ENCODE measurements around the gene MSLN.
"Not testable (repeated sequence)": the region's sequence is repeated elsewhere in the genome, so short reads cannot be mapped to it uniquely, and the experiment has no call there.

The MSLN gene

DNA sequence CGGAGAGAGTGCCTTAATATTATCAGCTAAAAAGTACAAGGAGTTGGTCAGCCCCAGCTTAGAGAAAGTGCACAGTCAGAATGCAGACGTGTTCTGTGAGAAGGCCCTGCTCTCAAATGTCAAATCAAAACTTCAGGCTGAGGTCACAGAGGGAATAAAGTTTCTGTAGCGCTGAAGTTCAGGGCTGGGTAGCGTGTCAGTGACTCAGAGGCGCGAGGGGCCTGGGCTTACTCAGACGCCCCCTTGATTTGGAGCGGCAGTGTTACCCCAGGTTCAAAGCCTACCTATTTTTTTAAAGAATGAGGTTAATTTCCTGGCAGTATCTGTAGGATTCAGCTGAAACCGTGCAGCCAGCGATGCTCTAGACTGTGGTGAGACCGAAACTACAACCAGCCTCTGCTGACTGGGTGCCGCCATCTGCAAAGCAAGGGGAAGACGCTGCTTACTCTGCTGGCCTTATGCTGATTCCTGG, 24.5 kb upstream of the MSLN start:
- no peak for DNase-seq (ENCODE audit: low read depth)

DNA sequence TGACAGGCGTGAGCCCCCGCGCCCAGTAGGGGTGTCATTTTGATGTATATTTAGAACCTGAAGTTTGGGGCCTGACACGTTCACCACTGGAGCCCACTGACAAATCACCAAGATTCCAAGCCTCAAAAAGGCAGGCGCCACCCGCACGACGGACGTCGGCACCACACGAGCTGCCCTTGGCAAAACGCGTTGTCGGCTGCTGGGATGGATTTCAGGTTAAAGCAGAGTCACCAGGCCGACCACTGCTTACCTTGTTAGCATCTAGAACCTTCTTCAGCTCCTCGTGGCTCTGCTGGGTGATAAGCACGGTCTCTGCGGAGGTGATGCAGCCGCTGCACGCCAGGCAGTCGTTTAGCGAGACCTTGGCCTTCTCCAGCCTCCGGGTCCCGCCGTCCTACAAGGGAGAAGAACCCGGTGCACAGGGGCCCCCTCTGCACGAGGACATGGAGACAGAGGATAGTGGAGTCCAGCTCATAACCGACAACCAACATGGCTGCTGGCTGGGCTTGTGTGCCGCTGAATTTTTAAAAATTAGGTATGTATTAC, 23.5 kb upstream of the MSLN start:
- DNase-seq (ENCODE audit: low read depth) = no peak

DNA sequence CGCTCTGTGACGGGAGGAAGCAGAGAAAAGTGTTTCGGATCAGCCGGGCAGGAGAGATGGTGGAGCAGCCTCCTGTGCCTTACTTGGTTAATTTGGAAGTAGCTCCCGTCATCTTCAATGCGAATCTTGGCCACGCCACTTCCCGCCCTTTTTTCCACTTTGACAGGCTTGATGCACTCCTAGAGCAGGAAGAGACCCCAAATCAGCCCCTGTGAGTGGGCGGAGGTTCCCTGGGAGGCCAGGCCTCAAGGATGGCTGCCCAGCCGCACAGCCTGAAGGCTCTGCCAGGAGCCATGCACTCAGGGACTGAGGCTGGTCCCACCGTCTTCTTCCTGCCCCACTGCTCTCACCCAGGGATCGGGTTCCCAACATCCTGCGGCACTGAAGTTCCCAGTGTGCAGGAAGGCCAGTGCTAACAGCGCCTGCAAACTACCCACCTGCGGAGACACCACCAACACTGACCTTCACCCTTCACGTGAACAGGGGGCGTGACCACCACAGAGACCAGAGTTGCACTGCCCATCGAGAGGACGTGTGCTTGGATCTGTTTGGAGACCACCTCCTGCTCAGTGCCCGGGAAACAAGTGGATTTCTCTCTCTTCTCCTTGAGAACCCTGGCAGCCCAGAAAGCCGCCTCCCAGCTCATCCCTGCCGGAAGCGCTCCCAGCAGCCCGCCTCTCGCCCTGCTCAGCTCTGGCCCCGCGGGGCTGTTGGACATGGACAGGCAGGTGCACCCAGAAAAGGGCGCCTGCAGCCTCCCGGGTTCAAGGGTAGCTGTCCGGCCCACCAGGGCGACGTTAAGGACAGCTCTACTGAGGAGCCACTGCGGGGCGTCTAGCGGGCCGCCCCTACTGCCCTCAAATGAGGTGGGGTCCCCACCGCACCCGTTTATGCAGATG, 20.7 kb upstream of the MSLN start:
- no peak for DNase-seq (ENCODE audit: low read depth)

GRCh38 chr16:740459-740763, 20.1 kb upstream of the MSLN start:
- no peak for DNase-seq (ENCODE audit: low read depth)

DNA sequence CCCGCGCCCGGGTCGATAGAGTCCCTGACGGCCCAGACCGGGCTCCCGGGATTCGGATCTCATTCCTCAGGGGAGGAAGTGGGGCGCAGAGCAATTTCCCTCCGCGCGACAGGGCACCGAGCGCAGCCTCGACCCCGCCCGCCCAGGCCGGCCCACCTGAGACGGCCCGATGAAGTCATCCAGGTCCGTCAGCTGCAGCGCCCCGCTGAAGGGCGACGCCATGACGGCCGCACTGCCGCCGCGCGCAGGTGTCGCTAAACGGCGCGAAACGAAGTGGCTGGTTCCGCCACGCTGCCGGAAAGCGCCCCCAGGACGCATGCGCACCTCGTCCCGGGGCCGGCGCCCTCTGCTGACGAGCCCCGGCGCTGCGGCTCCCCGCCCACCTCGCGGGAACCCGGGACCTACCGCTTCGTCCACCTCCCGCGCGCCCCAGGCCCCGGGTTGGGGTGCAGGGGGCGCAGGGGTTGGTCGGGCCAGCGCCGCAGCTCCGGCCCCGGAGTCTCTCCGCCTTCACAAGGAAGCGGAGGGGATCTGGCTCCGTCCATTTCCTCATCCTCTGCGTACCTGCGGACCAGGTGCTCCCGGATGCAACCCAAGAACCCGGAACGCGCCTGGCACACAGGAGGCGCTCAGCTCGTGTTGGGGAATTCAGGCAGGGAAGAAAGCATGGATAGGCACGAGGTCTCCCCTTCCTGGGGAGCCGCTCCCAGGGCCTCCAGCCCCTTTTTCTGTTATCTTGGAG, 19.6 kb upstream of the MSLN start, which contains the start of gene CIAO3:
Gene CIAO3, minus strand, starts transcription at position 234 of the 742 bp plus-strand sequence. Its CDS starts 12 bp downstream, at position 222.
- DNase-seq (ENCODE audit: low read depth) = peak; percentile 92

DNA sequence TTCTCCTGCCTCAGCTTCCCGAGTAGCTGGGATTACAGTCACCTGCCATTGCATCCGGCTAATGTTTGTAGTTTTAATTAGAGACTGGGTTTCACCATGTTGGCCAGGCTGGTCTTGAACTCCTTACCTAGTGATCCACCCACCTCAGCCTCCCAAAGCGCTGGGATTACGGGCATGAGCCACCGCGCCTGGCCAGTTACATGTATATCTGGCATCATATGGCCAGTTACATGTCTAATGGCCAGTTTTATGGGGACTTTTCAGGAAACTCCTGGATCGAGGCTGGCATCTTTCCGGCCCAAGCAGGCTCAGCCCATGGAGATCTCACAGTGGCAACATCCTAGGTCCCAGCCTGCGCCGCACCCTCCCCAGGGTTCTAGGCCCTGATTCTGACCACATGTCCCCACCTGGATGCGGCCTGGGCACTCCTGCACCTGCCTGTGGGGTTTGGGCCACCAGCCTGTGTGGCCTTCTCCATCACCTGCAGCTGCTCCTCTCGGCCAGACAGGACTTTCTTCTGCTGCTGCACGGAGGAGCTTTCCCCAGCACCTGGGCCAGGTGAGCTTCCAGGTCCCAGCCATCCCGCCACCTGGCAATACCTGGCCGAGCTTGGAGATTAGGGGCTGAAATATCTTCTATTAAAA, 18.4 kb upstream of the MSLN start:
- DNase-seq (ENCODE audit: low read depth) = no peak

GRCh38 chr16:742894-743293, 17.6 kb upstream of the MSLN start:
- DNase-seq (ENCODE audit: low read depth) = not testable (repeated sequence)

DNA sequence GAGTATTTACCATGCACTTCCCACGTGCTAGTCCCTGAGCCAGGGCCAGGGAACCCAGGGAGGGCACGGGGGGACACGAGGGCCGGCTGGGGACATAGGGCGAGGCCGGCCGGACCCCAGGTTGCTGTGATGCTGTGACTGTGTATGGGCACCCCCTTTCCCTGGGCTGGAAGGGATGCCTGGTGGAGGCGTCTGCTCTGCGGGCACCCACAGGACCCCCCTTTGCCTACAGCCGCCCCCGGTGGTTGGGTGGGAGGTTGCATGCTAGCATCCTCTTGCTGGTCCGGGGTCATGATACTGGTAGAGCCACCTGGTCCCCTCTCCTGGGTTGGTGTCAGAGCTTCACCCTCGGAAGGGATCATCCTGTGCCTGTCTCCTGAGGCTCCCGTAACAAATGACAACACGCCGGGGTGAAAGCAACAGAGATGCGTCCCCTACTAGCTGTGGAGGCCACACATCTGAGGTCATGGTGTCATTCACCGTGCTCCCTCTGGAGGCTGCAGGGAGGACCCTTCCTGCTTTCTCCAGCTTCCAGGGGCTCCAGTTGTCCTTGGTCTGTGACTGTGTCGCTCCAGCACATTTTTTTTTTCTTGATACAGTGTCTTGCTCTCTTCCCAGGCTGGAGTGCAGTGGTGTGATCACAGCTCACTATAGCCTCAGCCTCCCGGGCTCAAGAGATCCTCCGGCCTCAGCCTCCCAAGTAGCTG, 16.6 kb upstream of the MSLN start:
- no peak for DNase-seq (ENCODE audit: low read depth)

GRCh38 chr16:745739-746138, 14.8 kb upstream of the MSLN start:
- DNase-seq (ENCODE audit: low read depth) = no peak

- DNase-seq (ENCODE audit: low read depth) = no peak
These were observed 13.9 kb upstream of the MSLN start for GRCh38 chr16:746637-747036.

- no peak for DNase-seq (ENCODE audit: low read depth)
These were observed 12.4 kb upstream of the MSLN start for GRCh38 chr16:747978-748746.

- no peak for DNase-seq (ENCODE audit: low read depth)
These were observed 11.5 kb upstream of the MSLN start for GRCh38 chr16:749010-749409.

GRCh38 chr16:750485-750884, 10.0 kb upstream of the MSLN start:
- no peak for DNase-seq (ENCODE audit: low read depth)

GRCh38 chr16:751152-752006, 9.2 kb upstream of the MSLN start:
- DNase-seq (ENCODE audit: low read depth) = no peak

DNA sequence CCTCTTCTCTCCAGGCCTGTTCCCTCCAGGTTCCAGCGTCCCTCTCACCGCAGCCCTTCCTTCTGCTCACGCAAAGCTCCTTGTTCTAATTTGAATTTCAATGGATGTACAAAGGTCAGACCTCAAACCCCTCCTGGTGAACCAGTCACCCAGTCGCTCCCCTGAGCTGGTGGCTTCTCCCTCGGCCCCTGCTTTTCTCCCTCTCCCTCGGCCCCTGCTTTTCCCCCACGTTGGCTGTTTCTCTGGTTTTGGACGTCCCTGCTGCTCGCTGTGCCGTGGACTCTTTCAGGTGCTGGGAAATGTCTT, 8.6 kb upstream of the MSLN start:
- no peak for DNase-seq (ENCODE audit: low read depth)

DNA sequence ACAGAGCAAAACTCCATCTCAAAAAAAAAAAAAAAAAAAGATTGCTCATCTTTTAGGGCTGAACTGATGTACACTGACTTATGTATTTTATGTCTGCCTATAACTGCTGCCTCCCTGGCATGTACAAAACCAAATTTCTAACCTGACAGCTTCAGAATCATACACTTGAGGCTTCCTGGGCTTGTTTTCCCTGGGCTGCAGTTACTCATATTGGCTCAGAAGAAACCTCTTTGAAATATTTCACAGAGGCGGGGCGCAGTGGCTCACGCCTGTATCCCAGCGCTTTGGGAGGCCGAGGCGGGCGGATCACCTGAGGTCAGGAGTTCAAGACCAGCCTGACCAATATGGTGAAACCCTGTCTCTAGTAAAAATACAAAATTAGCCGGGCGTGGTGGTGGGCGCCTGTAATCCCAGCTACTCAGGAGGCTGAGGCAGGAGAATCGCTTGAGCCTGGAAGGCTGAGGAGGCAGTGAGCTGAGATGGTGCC, 6.4 kb upstream of the MSLN start:
- DNase-seq (ENCODE audit: low read depth) = not testable (repeated sequence)

- no peak for DNase-seq (ENCODE audit: low read depth)
These were observed 5.9 kb upstream of the MSLN start for GRCh38 chr16:754656-755055.

DNA sequence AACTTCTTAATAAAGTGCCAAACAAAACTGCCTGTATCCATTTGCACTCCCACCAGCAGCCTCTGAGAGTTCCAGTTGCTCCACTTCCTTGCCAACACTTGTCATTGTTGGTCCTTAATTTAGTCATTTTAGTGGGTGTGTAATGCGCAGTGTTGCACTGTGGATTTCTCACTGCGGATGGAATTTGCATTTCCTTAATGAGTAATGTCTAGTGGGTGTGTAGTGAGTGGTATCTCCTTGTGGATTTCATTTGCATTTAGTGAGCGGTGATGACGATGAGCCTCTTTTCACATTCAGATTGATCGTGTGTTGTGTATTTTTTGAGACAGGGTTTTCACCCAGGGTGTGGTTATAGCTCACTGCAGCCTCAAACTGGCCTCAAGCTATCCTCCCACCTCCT, 4.1 kb upstream of the MSLN start:
- no peak for DNase-seq (ENCODE audit: low read depth)

DNA sequence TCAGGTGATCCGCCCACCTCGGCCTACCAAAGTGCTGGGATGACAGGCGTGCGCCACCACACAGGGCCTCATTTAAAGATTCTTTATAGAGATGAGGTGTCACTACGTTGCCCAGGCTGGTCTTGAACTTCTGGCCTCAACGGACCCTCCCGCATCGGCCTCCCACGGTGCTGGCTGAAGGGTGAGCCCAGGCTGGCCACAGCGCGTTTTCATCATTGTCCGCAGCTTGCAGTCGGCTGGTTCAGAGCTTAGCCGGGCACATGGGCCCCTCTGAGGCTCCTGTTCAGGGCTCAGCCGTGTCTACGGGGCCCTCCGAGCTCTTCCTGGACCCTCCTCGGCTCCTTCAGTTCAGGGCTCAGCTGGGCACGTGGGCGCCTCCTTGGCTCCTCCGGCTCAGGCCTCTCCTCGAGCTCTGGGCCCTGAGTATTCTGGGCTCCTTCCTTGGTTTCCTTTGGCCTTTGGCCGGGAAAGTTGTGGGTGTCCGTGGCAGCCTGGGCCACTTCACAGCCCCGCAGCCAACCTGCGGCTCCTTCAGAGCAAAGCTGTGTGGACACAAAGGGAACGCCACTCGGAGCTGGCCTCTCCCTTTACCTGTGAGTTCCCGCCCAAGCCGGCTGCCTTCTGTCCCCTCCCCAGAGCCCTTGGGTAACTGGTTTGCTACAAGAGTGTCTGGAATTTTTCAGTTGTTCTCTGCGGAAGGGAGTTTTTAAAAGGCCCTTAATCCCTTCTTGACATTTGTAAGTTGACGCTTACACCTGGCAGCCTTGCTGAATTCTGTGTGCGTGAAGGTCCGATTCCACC, 1.2 kb upstream of the MSLN start:
- DNase-seq (ENCODE audit: low read depth) = no peak

Measured in activated T-cell treated with anti-CD3 and anti-CD28 coated beads for 1 hour (primary cell).